ENCODE measurements around the gene MATN3. TPM values are rescaled to one million over a fixed set of nuclear protein-coding genes. Genes with fewer than 3 reads are reported as not detected.

Gene MATN3
- total RNA-seq, 2 experiments from 2014 or later, result not detected

DNA sequence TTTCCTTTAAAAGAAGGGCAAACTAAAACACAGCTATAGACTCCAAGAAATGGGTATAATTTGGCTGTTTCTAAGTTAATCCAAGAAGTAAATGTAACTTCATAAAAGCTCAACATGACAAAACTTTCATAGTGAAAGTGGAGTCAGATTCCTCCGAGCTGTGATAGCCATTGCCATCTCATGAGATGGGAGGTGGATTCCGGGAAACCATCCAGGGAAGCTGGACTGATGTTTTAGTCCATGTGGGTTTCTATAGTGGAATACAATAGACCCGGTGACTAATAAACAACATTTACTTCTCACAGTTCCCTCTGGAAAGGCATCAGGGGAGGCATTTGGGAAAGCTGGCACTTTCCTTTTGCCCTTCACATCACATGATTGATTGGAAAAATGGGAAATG, 49.0 kb upstream of the MATN3 start:
- Histone ChIP-seq H3K9me3 (ENCODE audit: low read length) (no peaks in the 10 kb centered on the region), H2AFZ (ENCODE audit: low read length) (no peak overlapping the region), H3K9me2 (ENCODE audit: insufficient read depth, low read length) (no peaks in the 10 kb centered on the region), H3K27ac (ENCODE audit: low read depth, low read length, poor library complexity, severe bottlenecking) (no peak overlapping the region), H3K4me1 (ENCODE audit: insufficient read depth, low read length, poor library complexity, severe bottlenecking) (no peaks in the 10 kb centered on the region), H3K36me3 (ENCODE audit: insufficient read depth, low read length) (no peaks in the 10 kb centered on the region), H4K20me1 (ENCODE audit: insufficient read depth, low read length) (no peaks in the 10 kb centered on the region), H3K79me2 (ENCODE audit: insufficient read depth, low read depth, low read length) (no peaks in the 10 kb centered on the region), H3K4me2 (ENCODE audit: low read length) (no peak overlapping the region), H3K4me3 (ENCODE audit: low read depth, low read length, poor library complexity, severe bottlenecking) (no peak overlapping the region)
- DNase-seq (ENCODE audit: low spot score), result no peak
- ChIA-PET CTCF (ENCODE audit: unreplicated experiment) (interaction anchor here (1.0 kb wide), 1 partner anchor 10 kb away, joined by 4 read pairs; the partner anchor contains the start of gene LAPTM4A), POLR2A (interaction anchor here (2.0 kb wide), 1 partner anchor 10 kb away, joined by 10 read pairs; the partner anchor contains the start of gene LAPTM4A)
- BruUV-seq (replicated peaks), result no TSS peak
- intact Hi-C loops (cut with micrococcal nuclease; ENCODE audit: unreplicated experiment), result no loop called here
- TF ChIP-seq, protein P1, sequence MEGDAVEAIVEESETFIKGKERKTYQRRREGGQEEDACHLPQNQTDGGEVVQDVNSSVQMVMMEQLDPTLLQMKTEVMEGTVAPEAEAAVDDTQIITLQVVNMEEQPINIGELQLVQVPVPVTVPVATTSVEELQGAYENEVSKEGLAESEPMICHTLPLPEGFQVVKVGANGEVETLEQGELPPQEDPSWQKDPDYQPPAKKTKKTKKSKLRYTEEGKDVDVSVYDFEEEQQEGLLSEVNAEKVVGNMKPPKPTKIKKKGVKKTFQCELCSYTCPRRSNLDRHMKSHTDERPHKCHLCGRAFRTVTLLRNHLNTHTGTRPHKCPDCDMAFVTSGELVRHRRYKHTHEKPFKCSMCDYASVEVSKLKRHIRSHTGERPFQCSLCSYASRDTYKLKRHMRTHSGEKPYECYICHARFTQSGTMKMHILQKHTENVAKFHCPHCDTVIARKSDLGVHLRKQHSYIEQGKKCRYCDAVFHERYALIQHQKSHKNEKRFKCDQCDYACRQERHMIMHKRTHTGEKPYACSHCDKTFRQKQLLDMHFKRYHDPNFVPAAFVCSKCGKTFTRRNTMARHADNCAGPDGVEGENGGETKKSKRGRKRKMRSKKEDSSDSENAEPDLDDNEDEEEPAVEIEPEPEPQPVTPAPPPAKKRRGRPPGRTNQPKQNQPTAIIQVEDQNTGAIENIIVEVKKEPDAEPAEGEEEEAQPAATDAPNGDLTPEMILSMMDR (conservative IDR thresholded peaks at IDR 0.05; ENCODE audit: low read length), result no peak
- no peak for TF ChIP-seq EZH2phosphoT487 (IDR thresholded peaks at IDR 0.05; ENCODE audit: borderline replicate concordance, low read depth, low read length)

DNA sequence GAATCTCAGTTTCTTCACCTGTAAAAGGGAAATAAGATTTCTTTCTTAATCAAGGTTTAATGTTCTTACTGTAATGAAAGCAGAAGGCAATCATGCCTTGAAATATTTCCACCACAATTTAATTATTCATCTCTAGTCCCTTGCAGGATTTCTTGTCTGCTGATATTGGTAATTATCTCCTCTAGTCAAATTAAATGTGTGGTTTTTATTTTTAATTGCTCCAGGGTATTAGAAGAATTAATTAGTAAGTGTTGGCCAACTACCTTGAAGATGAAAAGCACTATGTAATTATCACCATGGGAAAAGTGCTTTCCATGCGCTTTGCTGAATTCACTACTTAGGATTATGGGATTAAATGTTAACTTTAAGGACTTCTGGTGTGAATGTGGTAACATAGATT, 47.6 kb upstream of the MATN3 start:
- ChIA-PET POLR2A (interaction anchor here (2.0 kb wide), 1 partner anchor 8 kb away, joined by 10 read pairs; the partner anchor contains the start of gene LAPTM4A), CTCF (ENCODE audit: unreplicated experiment) (no interaction called here)
- TF ChIP-seq, protein P1 (conservative IDR thresholded peaks at IDR 0.05; ENCODE audit: low read length), result no peak
- TF ChIP-seq EZH2phosphoT487 (IDR thresholded peaks at IDR 0.05; ENCODE audit: borderline replicate concordance, low read depth, low read length), result no peak
- DNase-seq (ENCODE audit: low spot score), result no peak
- Histone ChIP-seq H2AFZ (ENCODE audit: low read length) (no peak overlapping the region), H3K79me2 (ENCODE audit: insufficient read depth, low read depth, low read length) (no peaks in the 10 kb centered on the region), H3K36me3 (ENCODE audit: insufficient read depth, low read length) (no peaks in the 10 kb centered on the region), H3K9me2 (ENCODE audit: insufficient read depth, low read length) (no peaks in the 10 kb centered on the region), H3K4me1 (ENCODE audit: insufficient read depth, low read length, poor library complexity, severe bottlenecking) (no peaks in the 10 kb centered on the region), H3K9me3 (ENCODE audit: low read length) (no peaks in the 10 kb centered on the region), H3K4me2 (ENCODE audit: low read length) (no peak overlapping the region), H4K20me1 (ENCODE audit: insufficient read depth, low read length) (no peaks in the 10 kb centered on the region), H3K27ac (ENCODE audit: low read depth, low read length, poor library complexity, severe bottlenecking) (no peak overlapping the region), H3K4me3 (ENCODE audit: low read depth, low read length, poor library complexity, severe bottlenecking) (no peak overlapping the region)
- intact Hi-C loops (cut with micrococcal nuclease; ENCODE audit: unreplicated experiment), result no loop called here
- no TSS peak for BruUV-seq (replicated peaks)

DNA sequence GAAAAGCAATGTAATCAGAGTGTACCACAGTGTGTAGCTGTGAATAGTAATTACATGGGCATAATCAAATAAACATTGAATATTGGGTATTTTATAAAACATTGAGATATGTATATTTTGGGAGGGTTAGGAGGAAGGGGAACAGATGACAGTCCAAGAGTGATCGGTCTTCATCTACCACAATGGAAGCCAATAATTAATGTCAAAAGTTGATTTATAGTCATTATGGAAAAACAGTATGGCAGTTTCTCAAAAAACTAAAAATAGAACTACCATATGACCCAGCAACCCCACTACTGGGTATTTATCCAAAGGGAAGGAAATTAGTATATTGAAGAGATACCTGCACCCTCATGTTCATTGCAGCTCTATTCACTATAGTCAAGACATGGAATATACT, 44.8 kb upstream of the MATN3 start:
- ChIA-PET CTCF (ENCODE audit: unreplicated experiment) (no interaction called here), POLR2A (no interaction called here)
- no peak overlapping the region for H3K4me2 ChIP-seq (ENCODE audit: low read length)
- no peak for DNase-seq (ENCODE audit: low spot score)
- no peak overlapping the region for H3K27ac ChIP-seq (ENCODE audit: low read depth, low read length, poor library complexity, severe bottlenecking)
- BruUV-seq (replicated peaks), result no TSS peak
- H3K9me3 ChIP-seq (ENCODE audit: low read length), result no peaks in the 10 kb centered on the region
- H3K36me3 ChIP-seq (ENCODE audit: insufficient read depth, low read length), result no peaks in the 10 kb centered on the region
- H2AFZ ChIP-seq (ENCODE audit: low read length), result no peak overlapping the region
- no peaks in the 10 kb centered on the region for H4K20me1 ChIP-seq (ENCODE audit: insufficient read depth, low read length)
- H3K4me3 ChIP-seq (ENCODE audit: low read depth, low read length, poor library complexity, severe bottlenecking), result no peak overlapping the region
- TF ChIP-seq, protein P1 (conservative IDR thresholded peaks at IDR 0.05; ENCODE audit: low read length), result no peak
- TF ChIP-seq EZH2phosphoT487 (IDR thresholded peaks at IDR 0.05; ENCODE audit: borderline replicate concordance, low read depth, low read length), result no peak
- H3K79me2 ChIP-seq (ENCODE audit: insufficient read depth, low read depth, low read length), result no peaks in the 10 kb centered on the region
- H3K4me1 ChIP-seq (ENCODE audit: insufficient read depth, low read length, poor library complexity, severe bottlenecking), result peaks cover 9% of the 10 kb centered on the region
- intact Hi-C loops (cut with micrococcal nuclease; ENCODE audit: unreplicated experiment), result no loop called here
- H3K9me2 ChIP-seq (ENCODE audit: insufficient read depth, low read length), result no peaks in the 10 kb centered on the region
